GM12872 (cell line): ENCODE measurements around the gene NFATC1.

Source experiments
- CTCF ChIP-seq: IDR thresholded peaks from 3 replicates; pipeline ENCODE4 v1.5.1; 2011; ENCODE audit warnings: low read depth, mild to moderate bottlenecking, low read length, moderate library complexity; ENCODE audit not compliant: insufficient read depth

The NFATC1 gene

GRCh38 chr18:79460481-79461300, 65.0 kb downstream of the NFATC1 start:
- TF ChIP-seq CTCF: no peak

- TF ChIP-seq CTCF: no peak
These were observed 65.9 kb downstream of the NFATC1 start for GRCh38 chr18:79461627-79462026.

GRCh38 chr18:79463424-79463960, 67.8 kb downstream of the NFATC1 start:
- TF ChIP-seq CTCF: no peak

GRCh38 chr18:79465392-79465991, 69.8 kb downstream of the NFATC1 start:
- TF ChIP-seq CTCF: no peak

GRCh38 chr18:79466591-79466990, 70.9 kb downstream of the NFATC1 start:
- TF ChIP-seq CTCF: no peak

- no peak for TF ChIP-seq CTCF
These were observed 71.4 kb downstream of the NFATC1 start for GRCh38 chr18:79467126-79467525.

GRCh38 chr18:79468119-79468789, 72.5 kb downstream of the NFATC1 start:
- no peak for TF ChIP-seq CTCF
